Inferior parietal cortex (tissue), 1 donor: Measurements from ENCODE around the gene IFT43.

Experiments used
- DNase-seq: peaks from one replicate; pipeline ENCODE4 v3.0.0-alpha.2; 2016; ENCODE audit errors: extremely low spot score

Gene IFT43

DNA sequence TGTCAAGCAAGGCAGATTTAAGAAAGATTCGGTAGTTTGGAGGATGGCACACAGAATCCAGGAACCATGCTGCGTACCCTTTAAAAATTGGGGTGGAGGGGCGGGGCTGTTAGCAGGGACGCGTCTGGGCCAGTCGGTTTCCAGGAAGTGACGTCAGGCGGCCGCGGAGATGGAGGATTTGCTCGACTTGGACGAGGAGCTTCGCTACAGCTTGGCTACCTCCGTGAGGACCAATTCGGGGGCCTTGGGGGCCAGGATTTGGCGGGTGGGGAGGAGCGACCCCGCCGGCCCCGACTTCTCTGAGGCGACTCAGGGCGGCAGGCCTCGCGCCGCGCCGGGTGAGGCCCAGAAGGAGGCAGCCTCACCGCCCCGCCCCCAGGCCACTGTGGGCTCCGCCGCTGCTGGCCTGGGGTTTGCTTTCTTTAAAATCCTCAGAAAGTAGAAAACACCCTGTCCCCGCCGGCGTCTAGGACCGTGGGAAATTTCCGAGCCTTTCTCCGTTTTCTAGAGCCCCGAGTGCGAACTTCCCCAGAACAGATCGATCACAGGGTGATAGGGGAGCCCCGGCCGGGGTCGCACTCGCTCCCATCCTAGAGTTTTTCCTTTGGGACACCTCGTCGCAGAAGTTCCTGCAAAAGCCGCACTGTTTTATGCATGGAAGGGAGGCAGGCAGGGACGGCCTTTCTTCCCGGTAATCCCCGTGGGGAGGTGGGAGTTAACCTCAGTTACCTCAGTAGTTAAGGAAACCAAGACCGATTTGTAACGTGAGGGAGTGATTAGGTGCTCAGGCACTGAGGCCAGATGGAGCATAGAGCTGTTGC is at the start of gene IFT43:
IFT43 (plus strand) TSS at position 146 of the 821 bp plus-strand sequence; CDS start at position 170, 24 bp downstream.
- peak; percentile 90 for DNase-seq

- DNase-seq: no peak
Measured at GRCh38 chr14:75939200-75939599, 46.4 kb upstream of the IFT43 start.

DNA sequence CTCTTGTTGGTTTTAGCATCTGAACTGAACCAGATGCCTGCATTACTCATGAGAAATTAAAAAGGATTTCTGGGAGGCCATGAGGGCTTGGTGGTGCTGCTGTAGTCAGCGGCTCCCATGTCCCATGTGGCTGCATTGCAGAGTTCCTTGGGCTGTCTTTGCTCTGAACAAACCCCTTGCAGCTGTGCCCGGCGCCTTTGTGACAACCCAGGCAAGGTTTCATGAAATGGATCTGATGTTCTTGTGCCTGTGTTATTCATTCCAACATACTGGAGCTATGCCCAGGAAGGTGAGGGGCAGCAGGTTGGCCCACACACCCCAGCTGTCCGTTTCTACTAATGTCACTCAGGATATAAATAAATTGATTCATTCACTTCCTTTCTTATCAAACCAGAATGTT is 44.5 kb upstream of the IFT43 start:
- no peak for DNase-seq

DNA sequence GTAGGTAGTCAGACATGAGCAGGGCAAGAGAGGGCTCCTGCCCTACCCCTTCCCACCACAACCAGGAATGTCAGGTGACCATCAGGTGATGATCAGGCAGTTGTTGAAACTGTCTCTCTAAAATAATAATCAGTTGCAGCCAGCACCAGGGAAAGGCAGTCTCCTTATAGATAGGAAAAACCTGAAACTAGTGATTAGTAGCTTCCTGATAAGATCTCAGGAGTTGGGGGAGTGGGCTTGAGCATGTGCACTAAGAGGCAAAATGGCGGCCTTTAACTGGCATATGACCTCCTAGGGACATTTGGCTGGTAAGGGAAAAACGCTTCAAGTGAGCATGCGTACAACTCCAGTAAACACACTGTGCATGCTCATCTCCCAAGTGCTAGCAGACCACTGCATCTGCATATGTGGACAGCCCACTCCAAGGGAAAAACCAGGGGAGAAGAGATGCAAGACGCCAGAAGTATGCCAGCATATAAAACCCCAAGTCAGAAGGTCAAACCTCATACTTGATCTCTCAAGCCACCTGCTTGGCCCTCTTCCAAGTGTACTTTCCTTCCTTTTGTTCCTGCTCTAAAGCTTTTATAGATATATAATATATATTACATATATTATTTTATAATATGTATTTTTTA is 40.8 kb upstream of the IFT43 start:
- no peak for DNase-seq

GRCh38 chr14:75946785-75947184 is 38.8 kb upstream of the IFT43 start:
- DNase-seq: no peak

GRCh38 chr14:75952489-75952888 is 33.1 kb upstream of the IFT43 start:
- no peak for DNase-seq

- no peak for DNase-seq
Measured at GRCh38 chr14:75959031-75959430, 26.5 kb upstream of the IFT43 start.

GRCh38 chr14:75960231-75960630 is 25.3 kb upstream of the IFT43 start:
- DNase-seq: no peak

DNA sequence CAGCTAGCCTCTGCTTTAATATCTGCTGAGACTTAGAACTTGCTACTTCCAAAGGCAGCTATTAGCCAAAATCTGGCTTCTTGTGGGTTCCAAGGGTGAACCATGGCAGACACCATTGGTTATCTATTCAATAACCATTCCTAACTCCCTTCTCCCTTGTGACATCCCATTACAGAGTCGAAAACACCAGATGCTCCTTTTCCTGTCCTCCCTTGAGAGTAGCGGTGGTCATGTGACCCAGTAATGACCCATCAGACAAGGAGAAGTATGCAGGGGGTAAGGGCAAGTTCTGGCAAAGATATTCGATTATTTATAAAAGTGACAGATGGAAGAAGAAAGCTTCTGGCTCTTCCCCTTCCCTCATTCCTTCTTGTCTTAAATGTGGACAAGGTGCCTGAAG is 23.9 kb upstream of the IFT43 start:
- DNase-seq: no peak

DNA sequence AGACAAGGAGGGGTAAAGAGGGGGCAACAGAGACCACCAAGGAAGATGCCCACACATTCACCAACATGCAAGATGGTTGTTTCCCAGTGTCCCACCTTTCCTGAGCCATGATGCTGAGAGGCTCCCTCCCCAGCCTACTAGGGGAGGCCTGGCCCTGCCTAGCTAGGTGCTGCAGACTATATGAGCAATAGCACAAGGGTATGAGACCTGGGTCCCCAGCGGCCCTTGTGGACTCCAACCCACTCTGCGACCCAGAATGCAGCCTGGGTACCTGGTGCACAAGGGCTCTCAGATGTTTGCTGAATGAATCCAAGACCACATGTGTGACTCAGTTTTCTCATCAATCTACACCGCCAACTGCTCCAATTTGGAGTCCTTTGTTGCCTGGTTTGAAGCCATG is 17.7 kb upstream of the IFT43 start:
- DNase-seq: no peak

DNA sequence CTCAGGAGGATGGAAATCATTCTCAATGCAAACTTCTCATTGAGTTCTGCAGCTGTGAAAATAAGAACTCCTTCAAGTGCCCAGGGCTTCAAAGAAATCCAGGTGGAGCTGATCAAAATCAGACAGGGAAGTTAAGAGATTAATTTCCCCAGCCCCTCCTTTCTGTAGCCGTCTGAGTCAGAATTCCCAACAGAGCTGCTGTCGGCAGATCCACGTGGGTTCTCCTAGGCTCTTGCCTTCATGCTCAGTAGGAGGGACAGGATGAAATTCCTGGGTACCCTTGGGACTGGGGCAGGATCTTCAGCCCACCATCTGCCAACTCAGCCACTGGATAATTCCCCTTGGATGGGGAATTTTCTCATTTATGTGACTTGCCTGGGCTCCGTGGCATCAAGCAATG is 17.1 kb upstream of the IFT43 start:
- DNase-seq: no peak

DNA sequence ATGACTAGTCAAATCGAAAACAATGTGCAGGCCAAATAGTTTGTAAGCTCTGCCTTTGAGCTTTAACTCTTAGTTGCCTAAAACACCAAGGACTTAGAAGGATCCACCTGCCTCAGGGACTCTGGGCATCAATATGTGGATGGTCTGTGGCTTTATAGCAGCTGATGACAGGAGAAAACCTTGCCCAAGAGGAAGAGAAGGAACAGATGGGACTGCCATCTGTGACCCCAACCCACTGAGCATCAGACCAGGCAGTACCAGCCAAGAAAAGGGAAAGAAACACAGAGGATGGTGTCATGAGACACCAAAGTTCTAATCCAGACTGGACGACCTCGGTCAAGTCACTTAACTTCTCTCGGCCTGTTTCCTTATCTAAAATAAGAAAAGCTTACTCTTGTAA is 16.4 kb upstream of the IFT43 start:
- no peak for DNase-seq

DNA sequence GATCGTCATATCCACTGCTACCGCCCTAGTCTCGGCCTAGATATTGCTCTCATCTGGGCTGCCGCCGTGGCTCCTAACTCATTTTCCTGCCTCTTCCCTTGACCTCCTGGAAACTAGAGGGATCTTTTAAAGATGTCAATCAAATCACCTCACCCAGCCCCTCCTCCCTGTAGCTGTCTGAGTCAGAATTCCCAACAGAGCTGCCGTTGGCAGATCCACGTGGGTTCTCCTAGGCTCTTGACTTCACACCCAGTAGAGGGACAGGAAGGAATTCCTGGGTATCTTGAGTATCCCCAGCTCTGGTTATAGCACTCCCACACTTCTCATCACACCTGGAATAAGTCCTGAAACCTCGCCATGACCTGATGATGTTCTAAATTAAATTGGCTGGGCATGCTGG is 15.7 kb upstream of the IFT43 start:
- no peak for DNase-seq

- no peak for DNase-seq
Measured at GRCh38 chr14:75970989-75971388, 14.6 kb upstream of the IFT43 start.

DNA sequence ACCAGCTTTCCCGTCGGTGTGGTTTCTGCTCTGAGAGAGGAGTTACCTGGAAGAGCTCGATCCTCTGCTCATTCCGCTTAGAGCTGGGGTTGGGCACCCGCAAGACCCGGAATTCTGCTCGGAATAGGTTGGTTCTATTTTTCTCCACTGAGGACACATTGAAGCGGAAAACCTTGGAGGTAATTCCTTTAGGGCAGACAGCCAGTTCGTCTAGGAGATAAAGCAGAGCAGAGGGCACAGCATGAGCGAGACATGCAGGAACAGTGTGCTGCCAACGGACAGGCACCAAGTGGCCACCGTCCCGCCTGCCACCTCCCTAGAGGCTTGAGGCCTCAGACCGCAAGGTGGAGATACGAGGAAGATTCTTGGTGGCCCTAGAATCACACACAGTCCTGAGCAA is 14.1 kb upstream of the IFT43 start:
- DNase-seq: no peak

GRCh38 chr14:75972801-75973421 is 12.7 kb upstream of the IFT43 start:
- DNase-seq: no peak

GRCh38 chr14:75976826-75977581 is 8.6 kb upstream of the IFT43 start:
- DNase-seq: no peak

DNA sequence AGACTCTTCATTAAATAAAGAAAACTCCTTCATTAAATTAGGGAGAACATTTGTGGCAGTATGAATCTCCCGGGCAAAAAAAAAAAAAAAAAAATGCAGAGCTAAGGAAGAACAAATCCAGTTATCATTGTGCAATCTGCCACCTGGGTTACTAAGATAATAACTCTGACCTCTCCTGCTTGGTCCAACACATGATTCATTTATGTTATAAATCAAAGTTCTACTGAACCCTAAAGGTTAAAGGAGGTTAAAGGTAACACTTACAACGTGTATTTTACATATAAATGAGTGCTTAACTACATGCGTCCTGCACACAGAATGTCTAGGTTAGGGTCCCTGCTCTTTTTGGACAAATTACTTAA is 8.0 kb upstream of the IFT43 start:
- DNase-seq: no peak

GRCh38 chr14:75978249-75978731 is 7.3 kb upstream of the IFT43 start:
- no peak for DNase-seq

- no peak for DNase-seq
Measured at GRCh38 chr14:75979071-75979571, 6.4 kb upstream of the IFT43 start.

GRCh38 chr14:75979648-75980565 is 5.7 kb upstream of the IFT43 start:
- DNase-seq: peak; percentile 54
